H7 (cell line): ENCODE measurements around the gene CFAP90. TPM values are rescaled to one million over a fixed set of nuclear protein-coding genes. Genes with fewer than 3 reads are reported as not detected.

Source experiments
- DNase-seq: peaks from one replicate; pipeline ENCODE4 v3.0.0; 2012
- H3K27me3 ChIP-seq: 2 replicates; pipeline ENCODE4 v1.6.0; 2011; ENCODE audit warnings: mild to moderate bottlenecking, low read length; ENCODE audit not compliant: control insufficient read depth, insufficient read depth
- H3K36me3 ChIP-seq: replicated peaks from 2 replicates; pipeline ENCODE4 v1.5.1; 2011; ENCODE audit warnings: low read length; ENCODE audit not compliant: control insufficient read depth, insufficient read depth
- H3K4me3 ChIP-seq: 2 replicates; pipeline ENCODE4 v1.5.1; 2011; ENCODE audit warnings: low read depth, mild to moderate bottlenecking, control low read depth, low read length, moderate library complexity; ENCODE audit not compliant: insufficient read depth
- total RNA-seq: library from RNA; depleted of rRNA; stranded (reverse); fragments of >200 nt; shearing (Covaris generic); gene quantifications from 2 replicates; pipeline ENCODE4 v1.2.3, GENCODE V29; 2014

The CFAP90 gene
- total RNA-seq, 1 experiment from 2014 or later = not detected

DNA sequence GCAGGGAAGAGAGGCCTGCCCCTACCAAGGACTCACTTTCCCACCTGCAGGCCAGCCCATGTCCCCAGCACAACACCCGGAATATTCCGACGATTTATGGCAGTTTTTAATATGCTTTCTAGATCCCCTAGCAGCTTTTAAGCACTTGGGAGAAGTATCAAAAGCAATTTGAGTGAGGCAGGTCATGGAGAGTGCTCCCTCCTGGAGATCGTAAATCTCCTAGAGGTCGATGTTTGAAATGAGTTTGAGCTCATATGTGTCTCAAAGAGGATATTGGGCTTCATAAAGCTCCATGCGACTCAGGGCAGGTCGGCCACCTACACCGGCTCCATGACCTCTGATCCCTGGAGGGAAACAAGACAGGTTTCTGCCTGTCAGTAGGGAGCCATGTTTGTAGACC lies 27.3 kb downstream of the CFAP90 start:
- H3K36me3 ChIP-seq = peaks cover 25% of the 10 kb centered on the region
- no peaks in the 10 kb centered on the region for H3K27me3 ChIP-seq
- no peak overlapping the region for H3K4me3 ChIP-seq
- DNase-seq = no peak

DNA sequence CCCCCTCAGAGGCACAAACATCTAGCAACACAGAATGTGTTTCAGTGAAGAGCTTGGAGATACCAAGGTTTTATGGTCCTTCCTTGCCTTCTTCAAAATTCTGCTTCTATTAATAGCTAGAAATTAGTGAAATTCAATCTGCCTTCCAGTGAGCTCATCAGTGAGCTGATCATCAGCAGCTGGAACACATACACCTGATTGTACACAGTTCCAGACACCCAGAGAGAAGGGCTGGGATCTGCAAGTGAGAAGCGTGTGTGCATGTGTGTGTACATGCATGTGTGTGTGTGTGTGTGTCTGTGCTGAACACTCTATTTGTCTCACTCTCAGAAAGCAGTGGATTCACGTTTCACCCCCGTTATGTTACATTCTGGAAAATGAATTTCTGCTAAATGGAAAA lies 28.5 kb downstream of the CFAP90 start:
- DNase-seq = no peak
- H3K27me3 ChIP-seq = no peaks in the 10 kb centered on the region
- peaks cover 28% of the 10 kb centered on the region for H3K36me3 ChIP-seq
- H3K4me3 ChIP-seq = no peak overlapping the region

DNA sequence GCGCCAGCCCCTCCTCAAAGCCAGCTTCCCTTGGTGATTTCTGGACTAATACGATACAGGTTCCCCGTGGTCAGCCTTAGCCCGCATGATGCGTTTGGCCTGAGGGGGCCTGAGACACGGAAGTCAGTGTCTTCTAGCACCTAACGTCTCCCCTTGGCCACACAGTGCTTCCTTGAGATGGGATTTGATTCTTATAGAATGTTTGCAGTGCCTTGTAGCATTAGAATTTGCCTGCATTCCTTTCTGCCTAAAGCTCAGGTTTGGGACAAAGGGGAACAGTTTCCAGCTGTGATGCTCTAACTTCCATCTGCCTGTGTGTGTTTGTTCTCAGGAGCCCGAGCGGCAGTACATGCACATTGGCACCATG lies 34.4 kb downstream of the CFAP90 start:
- peak; percentile 51 for DNase-seq
- no peaks in the 10 kb centered on the region for H3K27me3 ChIP-seq
- H3K4me3 ChIP-seq = no peak overlapping the region
- peaks cover 17% of the 10 kb centered on the region for H3K36me3 ChIP-seq

DNA sequence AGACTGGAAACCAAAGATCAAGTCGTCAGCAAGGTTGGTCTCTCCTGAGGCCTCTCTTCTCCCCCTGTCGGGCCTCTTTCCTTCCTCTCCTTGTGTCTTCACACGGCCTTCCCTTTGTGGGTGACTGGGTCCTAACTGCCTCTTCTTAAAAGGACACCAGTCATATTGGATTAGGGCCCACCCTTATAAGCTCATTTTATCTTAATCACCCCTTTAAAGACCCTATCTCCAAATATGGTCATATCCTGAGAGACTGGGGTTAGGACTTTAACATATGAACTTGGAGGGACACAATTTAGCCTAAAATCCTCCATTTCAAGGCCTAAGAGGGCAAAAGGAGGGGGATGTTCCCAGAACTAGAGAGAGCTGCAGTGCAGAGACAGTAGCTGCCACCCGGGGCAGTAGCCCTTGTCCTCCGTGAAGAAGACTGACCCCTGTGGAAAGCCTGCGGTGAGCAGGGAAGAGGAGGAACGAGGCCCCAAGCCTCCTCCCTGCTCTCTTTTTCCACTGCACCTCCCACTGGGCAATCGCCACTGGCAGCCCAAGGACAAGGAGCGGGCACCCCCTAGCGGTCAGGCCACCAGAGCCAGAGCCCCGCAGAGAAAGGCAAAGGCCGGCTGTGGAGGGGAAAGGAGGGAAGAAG lies 34.9 kb downstream of the CFAP90 start:
- Histone ChIP-seq H3K4me3 (no peak overlapping the region), H3K36me3 (peaks cover 15% of the 10 kb centered on the region), H3K27me3 (no peaks in the 10 kb centered on the region)
- peak; percentile 91 for DNase-seq

DNA sequence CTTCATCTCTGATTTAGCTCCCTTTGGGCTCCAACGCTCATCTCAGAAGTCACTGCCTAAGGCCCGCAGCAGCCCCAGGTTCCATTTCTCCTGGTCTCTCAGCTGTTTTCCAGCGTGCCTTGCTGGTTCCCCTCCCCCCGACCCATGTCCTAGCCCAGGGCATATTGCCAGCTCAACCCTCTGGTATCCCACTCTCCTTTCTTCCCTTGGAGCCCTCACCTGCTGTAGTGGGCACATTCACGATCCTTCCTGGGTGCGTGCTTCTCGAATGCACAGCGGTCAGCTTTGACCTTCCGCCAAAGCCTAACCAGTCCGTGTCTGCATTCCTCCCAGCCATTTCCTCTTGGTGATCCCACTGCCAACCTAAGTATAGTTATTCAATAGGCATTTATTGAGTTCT lies 36.1 kb downstream of the CFAP90 start:
- no peak for DNase-seq

DNA sequence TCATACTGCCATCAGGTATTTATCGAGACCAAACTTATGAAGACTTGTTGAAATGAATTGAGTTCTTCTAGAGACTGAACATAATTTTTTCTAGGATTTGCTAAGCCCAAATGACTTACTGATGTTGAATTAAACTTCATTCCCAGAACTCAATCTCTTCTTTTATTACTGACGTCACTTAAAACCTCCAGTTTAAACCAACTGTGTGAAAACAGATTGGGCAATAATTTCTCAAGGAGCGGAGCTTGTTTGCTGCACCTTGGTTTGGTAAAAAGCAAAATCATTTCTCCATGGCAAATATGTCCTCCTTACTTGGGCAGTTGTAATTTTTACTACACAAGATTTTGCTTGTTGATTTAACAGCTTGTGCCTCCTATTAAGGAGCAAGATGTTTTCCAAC lies 37.4 kb downstream of the CFAP90 start:
- no peak for DNase-seq
- Histone ChIP-seq H3K4me3 (no peak overlapping the region), H3K27me3 (no peaks in the 10 kb centered on the region), H3K36me3 (peaks cover 12% of the 10 kb centered on the region)

More for the DNA sequence above, 36.1 kb downstream of the CFAP90 start:
- peaks cover 12% of the 10 kb centered on the region for H3K36me3 ChIP-seq
- no peaks in the 10 kb centered on the region for H3K27me3 ChIP-seq
- no peak overlapping the region for H3K4me3 ChIP-seq

DNA sequence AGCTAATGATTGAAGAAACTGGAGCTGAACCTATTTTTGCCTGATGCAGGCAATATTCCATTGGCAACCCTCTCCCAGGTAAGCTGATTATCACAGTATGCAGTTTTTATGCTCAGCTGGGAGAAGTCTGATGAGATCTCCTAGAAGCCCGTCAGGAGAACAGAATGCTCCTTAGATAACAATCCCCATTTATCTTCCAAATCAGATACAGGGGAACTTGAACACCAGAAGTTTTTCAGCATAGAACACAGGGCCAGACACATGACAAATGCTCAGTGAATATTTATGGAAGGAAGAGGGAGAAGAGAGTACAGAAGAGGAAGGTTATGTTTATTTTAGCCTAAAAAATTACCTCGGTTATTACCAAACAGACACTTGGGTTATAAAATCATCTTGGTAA lies 37.9 kb downstream of the CFAP90 start:
- no peak for DNase-seq
- no peak overlapping the region for H3K4me3 ChIP-seq
- H3K27me3 ChIP-seq = no peaks in the 10 kb centered on the region
- H3K36me3 ChIP-seq = peaks cover 17% of the 10 kb centered on the region

DNA sequence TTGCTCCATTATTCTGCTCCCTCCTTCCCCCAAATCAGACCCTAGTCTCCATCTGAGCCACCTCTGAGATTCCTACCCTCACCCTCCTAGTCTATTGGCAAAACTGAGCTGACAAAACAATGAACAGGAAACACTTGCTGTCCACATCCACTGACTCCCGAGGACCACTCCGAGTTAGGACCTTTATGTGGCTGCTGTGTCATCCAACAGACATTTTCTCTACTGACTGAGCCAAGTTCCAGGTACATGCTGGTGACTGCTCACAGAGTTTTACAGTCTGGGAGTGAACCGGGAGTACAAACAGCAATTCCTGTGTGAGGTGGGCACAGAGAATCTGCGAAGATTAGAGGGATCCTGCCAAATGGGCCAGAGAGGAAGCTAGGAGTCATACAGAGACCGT lies 39.2 kb downstream of the CFAP90 start:
- H3K4me3 ChIP-seq = no peak overlapping the region
- DNase-seq = no peak
- H3K36me3 ChIP-seq = peaks cover 18% of the 10 kb centered on the region
- H3K27me3 ChIP-seq = no peaks in the 10 kb centered on the region

DNA sequence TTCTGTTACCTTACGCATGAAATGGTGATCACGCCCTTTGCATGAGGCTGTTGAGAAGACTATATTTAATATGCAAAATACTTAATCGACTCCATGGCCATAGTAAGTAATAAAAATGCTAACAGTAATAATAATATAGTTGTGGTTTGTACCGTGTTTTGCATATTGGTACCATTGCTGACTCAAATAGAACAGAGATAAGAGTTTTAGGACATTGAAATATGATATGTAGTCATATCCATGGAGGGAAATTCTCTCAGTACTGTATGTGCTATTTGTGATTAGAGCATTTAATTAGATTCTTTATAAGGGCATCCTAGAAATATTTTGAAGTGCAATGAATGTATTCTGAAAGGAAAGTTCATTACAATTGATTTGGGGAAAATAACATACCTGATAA lies 41.9 kb downstream of the CFAP90 start:
- H3K4me3 ChIP-seq = no peak overlapping the region
- no peak for DNase-seq
- H3K27me3 ChIP-seq = no peaks in the 10 kb centered on the region
- H3K36me3 ChIP-seq = peaks cover 22% of the 10 kb centered on the region

DNA sequence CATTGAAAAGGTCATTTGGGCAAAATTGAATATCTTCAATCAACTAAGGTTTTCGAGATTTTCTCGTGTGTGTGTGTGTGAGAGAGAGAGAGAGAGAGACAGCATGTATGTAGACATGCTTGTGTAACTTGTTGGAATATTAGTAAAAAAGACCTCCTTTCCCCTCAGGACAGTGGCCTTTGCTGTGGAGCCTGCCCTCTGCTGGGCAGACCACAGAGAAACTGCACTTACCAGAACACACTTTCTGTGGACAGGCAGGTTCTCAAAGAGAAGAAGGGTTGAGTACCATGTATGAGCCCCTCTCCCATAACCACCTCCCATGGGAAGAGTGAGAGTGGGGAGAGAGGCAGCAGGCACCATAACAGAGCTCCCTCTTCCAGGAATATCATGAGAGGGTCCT lies 45.6 kb downstream of the CFAP90 start:
- H3K27me3 ChIP-seq = no peaks in the 10 kb centered on the region
- H3K4me3 ChIP-seq = no peak overlapping the region
- DNase-seq = no peak
- peaks cover 31% of the 10 kb centered on the region for H3K36me3 ChIP-seq

DNA sequence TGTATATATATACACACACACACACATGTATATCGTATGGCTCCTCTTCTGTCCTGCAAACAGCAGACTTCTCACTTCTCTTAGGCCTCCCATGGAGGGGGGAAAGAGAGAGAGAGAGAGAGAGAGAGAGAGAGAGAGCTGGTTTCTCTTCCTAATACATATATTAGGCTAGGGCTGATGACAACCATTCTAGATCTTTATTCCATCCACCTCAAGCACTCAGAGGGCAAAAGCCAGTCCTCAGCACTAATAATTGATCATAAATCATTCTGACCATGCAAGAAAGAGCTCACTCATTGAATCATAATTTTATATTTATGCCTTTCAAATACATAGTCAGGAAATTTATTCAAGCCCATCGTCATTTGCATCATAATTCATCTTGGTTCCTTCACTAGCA lies 47.0 kb downstream of the CFAP90 start:
- Histone ChIP-seq H3K4me3 (no peak overlapping the region), H3K36me3 (peaks cover 30% of the 10 kb centered on the region), H3K27me3 (no peaks in the 10 kb centered on the region)
- no peak for DNase-seq

DNA sequence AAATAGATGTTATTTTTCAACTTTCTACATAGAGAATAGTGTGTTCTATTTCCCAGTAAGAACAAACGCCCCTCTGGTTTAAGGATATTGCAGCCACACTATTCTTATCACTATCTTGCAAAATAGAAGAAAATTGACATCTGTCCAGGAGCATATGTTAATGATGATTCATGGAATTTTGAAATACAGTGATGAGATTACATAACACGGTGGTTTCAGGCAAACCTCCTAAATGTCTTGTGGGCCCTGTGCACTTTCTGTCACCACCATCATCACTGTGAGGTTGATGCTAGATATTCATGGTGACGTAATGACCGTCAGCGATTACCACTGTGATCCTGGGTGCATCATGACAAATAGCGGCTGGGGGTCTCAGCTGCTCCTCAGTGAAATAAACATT lies 48.1 kb downstream of the CFAP90 start:
- no peaks in the 10 kb centered on the region for H3K27me3 ChIP-seq
- H3K4me3 ChIP-seq = no peak overlapping the region
- H3K36me3 ChIP-seq = peaks cover 25% of the 10 kb centered on the region
- DNase-seq = no peak

DNA sequence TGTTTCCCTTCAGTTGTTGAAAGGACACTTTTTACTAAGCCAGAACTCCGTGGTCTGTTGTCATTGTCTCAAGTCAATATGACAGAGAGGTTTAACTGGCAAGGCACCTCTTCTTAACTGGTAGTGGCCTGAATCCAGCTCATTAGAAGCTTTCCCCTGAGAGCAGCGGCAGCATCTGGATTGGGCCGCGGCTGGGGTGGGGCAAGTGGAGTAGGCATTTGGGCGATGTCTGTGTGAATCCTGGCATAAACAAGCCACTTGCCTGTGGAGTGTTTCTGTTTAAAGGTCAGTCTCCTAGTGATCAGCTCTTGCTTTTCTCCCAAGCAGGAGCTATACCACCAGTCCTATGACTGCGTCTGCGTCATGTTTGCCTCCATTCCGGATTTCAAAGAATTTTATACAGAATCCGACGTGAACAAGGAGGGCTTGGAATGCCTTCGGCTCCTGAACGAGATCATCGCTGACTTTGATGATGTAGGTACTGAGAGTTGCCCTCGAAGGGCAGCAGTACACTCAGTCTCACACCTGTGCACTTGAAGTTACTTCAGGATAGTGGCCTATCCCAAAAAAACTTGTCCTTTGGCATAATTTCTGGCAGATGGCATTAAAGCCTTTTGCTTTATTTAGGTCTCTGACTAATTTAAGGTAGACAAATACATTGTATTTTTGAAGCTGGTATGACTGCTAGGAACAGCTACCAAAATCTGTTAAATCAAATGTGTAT lies 48.9 kb downstream of the CFAP90 start:
- Histone ChIP-seq H3K4me3 (no peak overlapping the region), H3K27me3 (no peaks in the 10 kb centered on the region), H3K36me3 (peaks cover 20% of the 10 kb centered on the region)
- no peak for DNase-seq

DNA sequence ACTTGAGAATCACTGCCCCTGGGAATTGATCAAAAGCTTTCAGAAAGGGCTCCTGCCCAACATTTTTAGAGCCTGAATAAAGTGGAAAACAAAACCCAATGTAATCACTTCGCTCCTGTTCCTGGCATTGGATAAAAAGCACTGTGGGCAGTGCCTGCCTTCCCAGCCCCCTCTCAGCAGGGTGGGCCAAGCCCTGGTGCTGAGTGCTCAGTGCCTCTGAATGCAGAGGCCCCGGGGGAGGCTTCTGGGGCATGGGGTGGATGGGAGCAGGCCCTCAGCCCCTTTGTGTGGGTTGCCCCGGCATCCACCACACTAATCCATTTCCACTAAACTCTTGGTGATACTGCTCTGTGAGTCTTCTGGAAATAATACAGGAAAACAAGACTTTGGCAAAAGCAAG lies 55.6 kb downstream of the CFAP90 start:
- peak; percentile 44 for DNase-seq
- H3K4me3 ChIP-seq = no peak overlapping the region
- no peaks in the 10 kb centered on the region for H3K27me3 ChIP-seq
- H3K36me3 ChIP-seq = peaks cover 4% of the 10 kb centered on the region

DNA sequence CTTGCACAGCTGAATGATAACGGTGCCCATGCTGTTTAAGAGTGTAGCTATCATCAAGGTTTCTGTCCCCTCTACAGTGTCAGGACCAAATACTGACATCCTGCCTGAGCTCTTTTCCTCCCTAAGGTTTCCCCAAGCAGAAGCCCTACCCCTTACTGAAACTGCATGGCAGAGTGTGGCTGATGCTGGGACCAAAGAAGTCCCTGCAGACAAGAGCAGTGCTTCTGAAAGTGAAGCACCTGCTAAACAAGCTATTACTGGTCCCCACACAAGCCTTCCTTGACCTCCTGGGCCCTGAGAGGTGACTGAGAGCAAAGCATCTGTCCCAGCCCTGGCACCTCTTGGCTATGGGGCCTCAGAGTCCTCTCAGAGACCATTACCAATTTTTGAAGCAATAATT lies 56.1 kb downstream of the CFAP90 start:
- no peaks in the 10 kb centered on the region for H3K27me3 ChIP-seq
- peaks cover 4% of the 10 kb centered on the region for H3K36me3 ChIP-seq
- DNase-seq = no peak
- H3K4me3 ChIP-seq = no peak overlapping the region
